Measurements from ENCODE around the gene LAMP2.

Gene LAMP2

DNA sequence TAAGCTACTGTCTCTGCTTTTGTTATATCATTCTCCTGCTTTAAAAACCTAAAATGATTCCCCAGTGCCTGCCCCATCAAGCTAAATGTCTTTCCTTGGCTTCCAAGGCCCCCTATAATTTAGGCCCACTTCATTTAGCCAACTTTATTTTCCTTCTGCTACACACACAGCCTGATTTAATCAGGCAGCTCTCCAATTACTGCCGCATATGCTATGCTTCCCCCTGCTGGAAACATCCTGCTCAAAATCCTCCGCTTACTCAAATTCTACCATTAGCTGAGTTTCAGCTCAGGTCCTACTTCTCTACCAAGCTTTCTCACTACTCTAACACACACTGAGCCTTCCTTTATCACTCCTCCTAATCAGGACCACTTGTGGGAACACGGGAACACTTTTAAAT lies 17.0 kb downstream of the LAMP2 start:
- H3K9me3 ChIP-seq (ENCODE audit: control insufficient read depth, low read length): no peaks in the 10 kb centered on the region
- H3K36me3 ChIP-seq (ENCODE audit: control insufficient read depth, insufficient read depth, low read length): no peaks in the 10 kb centered on the region
- no peak overlapping the region for H3K9ac ChIP-seq (ENCODE audit: low read length)
- no peaks in the 10 kb centered on the region for H3K27me3 ChIP-seq (ENCODE audit: control insufficient read depth, insufficient read depth, low read length)
- H3K4me1 ChIP-seq (ENCODE audit: control insufficient read depth, insufficient read depth, low read length): peaks cover under 1% of the 10 kb centered on the region
- no peak overlapping the region for H3K4me3 ChIP-seq (ENCODE audit: low read length)

GRCh38 chrX:120450163-120450562 lies 18.9 kb downstream of the LAMP2 start:
- H3K4me3 ChIP-seq (ENCODE audit: low read length): no peak overlapping the region
- no peaks in the 10 kb centered on the region for H3K4me1 ChIP-seq (ENCODE audit: control insufficient read depth, insufficient read depth, low read length)
- H3K27me3 ChIP-seq (ENCODE audit: control insufficient read depth, insufficient read depth, low read length): no peaks in the 10 kb centered on the region
- H3K9ac ChIP-seq (ENCODE audit: low read length): no peak overlapping the region
- no peaks in the 10 kb centered on the region for H3K36me3 ChIP-seq (ENCODE audit: control insufficient read depth, insufficient read depth, low read length)
- H3K9me3 ChIP-seq (ENCODE audit: control insufficient read depth, low read length): no peaks in the 10 kb centered on the region

DNA sequence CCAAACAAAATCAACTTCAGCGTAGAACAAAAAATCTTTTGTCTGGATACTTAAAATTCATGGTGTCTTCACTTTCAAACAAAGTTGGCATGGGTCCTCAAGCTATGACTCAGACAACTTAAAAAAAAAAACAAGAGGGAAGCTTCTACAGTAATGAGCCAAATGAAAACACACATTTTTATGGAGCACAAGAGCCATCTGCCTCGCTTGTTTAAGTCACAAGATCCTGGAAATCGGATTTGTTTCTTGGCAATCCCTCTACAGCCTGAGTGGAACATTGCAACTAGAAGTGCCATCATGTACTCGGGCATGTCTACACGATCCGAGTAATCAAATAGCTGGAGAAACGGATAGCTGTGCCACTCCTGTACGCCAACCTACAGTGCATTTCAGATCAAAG lies 22.6 kb downstream of the LAMP2 start:
- Histone ChIP-seq H3K27me3 (ENCODE audit: control insufficient read depth, insufficient read depth, low read length) (no peaks in the 10 kb centered on the region), H3K4me3 (ENCODE audit: low read length) (no peak overlapping the region), H3K4me1 (ENCODE audit: control insufficient read depth, insufficient read depth, low read length) (no peaks in the 10 kb centered on the region), H3K9me3 (ENCODE audit: control insufficient read depth, low read length) (no peaks in the 10 kb centered on the region), H3K9ac (ENCODE audit: low read length) (no peak overlapping the region), H3K36me3 (ENCODE audit: control insufficient read depth, insufficient read depth, low read length) (no peaks in the 10 kb centered on the region)

DNA sequence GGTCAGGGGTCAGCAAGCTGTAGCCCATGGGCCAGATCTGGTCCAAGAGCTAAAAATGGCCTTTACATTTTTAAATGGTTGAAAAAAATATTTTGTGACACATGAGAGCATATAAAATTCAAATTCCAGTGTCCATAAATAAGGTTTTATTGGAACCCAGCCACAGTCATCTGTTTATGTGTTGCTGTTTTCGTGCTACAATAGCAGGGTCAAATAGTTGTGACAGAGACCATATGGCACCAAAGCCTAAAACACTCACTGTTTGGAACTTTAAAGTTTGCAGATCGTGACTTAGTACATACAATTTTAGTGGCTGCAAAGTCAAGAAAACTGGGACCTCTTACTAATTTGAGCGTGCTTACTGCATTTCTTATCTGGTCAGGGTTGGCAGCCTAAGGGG lies 29.2 kb downstream of the LAMP2 start:
- H3K9me3 ChIP-seq (ENCODE audit: control insufficient read depth, low read length): no peaks in the 10 kb centered on the region
- H3K36me3 ChIP-seq (ENCODE audit: control insufficient read depth, insufficient read depth, low read length): no peaks in the 10 kb centered on the region
- H3K4me1 ChIP-seq (ENCODE audit: control insufficient read depth, insufficient read depth, low read length): no peaks in the 10 kb centered on the region
- H3K27me3 ChIP-seq (ENCODE audit: control insufficient read depth, insufficient read depth, low read length): no peaks in the 10 kb centered on the region
- no peak overlapping the region for H3K9ac ChIP-seq (ENCODE audit: low read length)
- no peak overlapping the region for H3K4me3 ChIP-seq (ENCODE audit: low read length)

GRCh38 chrX:120429776-120430540 lies 39.1 kb downstream of the LAMP2 start:
- Histone ChIP-seq H3K27me3 (ENCODE audit: control insufficient read depth, insufficient read depth, low read length) (no peaks in the 10 kb centered on the region), H3K4me3 (ENCODE audit: low read length) (no peak overlapping the region), H3K9ac (ENCODE audit: low read length) (no peak overlapping the region), H3K36me3 (ENCODE audit: control insufficient read depth, insufficient read depth, low read length) (no peaks in the 10 kb centered on the region), H3K4me1 (ENCODE audit: control insufficient read depth, insufficient read depth, low read length) (no peaks in the 10 kb centered on the region), H3K9me3 (ENCODE audit: control insufficient read depth, low read length) (no peaks in the 10 kb centered on the region)

DNA sequence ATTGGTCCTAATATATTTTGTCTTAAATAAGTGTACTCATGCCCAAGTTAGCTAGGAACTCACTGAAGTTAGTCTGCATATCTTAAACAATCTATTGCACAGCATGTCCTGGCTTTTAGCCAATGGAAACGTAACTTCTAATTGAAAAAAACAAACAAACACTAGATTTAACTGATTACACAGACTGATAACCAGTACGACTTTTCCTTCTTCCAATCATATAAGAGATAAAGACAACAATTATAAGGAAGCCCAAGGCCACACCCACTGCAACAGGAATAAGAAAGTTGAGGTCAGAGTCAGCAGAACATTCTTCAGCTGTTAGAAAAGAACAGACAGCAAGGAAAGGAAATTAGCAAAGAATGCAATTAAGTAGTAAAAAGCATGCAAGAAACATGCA lies 40.8 kb downstream of the LAMP2 start:
- H3K4me1 ChIP-seq (ENCODE audit: control insufficient read depth, insufficient read depth, low read length): no peaks in the 10 kb centered on the region
- H3K9me3 ChIP-seq (ENCODE audit: control insufficient read depth, low read length): no peaks in the 10 kb centered on the region
- H3K9ac ChIP-seq (ENCODE audit: low read length): no peak overlapping the region
- H3K4me3 ChIP-seq (ENCODE audit: low read length): no peak overlapping the region
- no peaks in the 10 kb centered on the region for H3K27me3 ChIP-seq (ENCODE audit: control insufficient read depth, insufficient read depth, low read length)
- no peaks in the 10 kb centered on the region for H3K36me3 ChIP-seq (ENCODE audit: control insufficient read depth, insufficient read depth, low read length)

GRCh38 chrX:120426599-120426998 lies 42.5 kb downstream of the LAMP2 start:
- Histone ChIP-seq H3K4me1 (ENCODE audit: control insufficient read depth, insufficient read depth, low read length) (no peaks in the 10 kb centered on the region), H3K4me3 (ENCODE audit: low read length) (no peak overlapping the region), H3K9me3 (ENCODE audit: control insufficient read depth, low read length) (no peaks in the 10 kb centered on the region), H3K36me3 (ENCODE audit: control insufficient read depth, insufficient read depth, low read length) (no peaks in the 10 kb centered on the region), H3K27me3 (ENCODE audit: control insufficient read depth, insufficient read depth, low read length) (no peaks in the 10 kb centered on the region), H3K9ac (ENCODE audit: low read length) (no peak overlapping the region)

DNA sequence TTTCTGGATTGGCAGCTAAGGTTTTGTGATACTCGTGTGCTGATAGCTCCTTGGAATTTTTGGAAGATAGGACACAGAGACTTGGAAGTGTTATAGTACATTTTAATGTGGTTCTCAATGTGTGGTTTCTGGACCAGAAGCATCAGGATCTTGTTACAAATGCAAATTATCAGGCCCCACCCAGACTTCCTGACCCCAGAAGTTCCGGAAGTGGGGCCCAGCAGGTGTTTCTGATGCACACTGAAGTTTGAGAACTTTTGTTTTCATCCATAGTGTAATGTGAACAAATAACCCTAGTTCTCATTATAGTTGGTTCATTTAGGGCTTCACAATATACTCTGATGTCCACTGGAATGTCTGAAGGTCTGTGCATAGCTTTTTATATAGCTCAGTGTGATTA lies 49.6 kb downstream of the LAMP2 start:
- no peaks in the 10 kb centered on the region for H3K4me1 ChIP-seq (ENCODE audit: control insufficient read depth, insufficient read depth, low read length)
- H3K27me3 ChIP-seq (ENCODE audit: control insufficient read depth, insufficient read depth, low read length): no peaks in the 10 kb centered on the region
- no peaks in the 10 kb centered on the region for H3K36me3 ChIP-seq (ENCODE audit: control insufficient read depth, insufficient read depth, low read length)
- no peak overlapping the region for H3K4me3 ChIP-seq (ENCODE audit: low read length)
- H3K9ac ChIP-seq (ENCODE audit: low read length): no peak overlapping the region
- H3K9me3 ChIP-seq (ENCODE audit: control insufficient read depth, low read length): no peaks in the 10 kb centered on the region

DNA sequence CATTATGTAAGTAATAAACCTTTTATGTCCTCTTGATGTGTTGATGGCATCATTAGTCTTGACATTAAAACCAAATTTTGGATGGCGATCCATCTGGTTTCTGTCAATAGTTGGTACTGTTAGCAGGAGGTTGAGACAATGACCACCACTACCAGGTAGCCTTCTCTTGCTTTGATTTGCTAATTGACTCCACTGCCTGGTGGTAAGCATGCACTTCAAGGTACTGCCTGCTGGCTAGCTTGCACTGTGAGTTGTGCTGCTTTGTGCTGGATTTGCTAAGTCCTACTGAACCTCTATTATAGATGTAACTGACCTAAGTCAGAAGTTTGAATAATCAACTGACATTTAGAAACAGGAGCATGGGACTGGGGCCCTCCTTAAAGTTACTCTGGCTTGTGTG lies 60.9 kb downstream of the LAMP2 start:
- H3K27me3 ChIP-seq (ENCODE audit: control insufficient read depth, insufficient read depth, low read length): no peaks in the 10 kb centered on the region
- no peak overlapping the region for H3K4me3 ChIP-seq (ENCODE audit: low read length)
- H3K4me1 ChIP-seq (ENCODE audit: control insufficient read depth, insufficient read depth, low read length): no peaks in the 10 kb centered on the region
- no peaks in the 10 kb centered on the region for H3K36me3 ChIP-seq (ENCODE audit: control insufficient read depth, insufficient read depth, low read length)
- no peaks in the 10 kb centered on the region for H3K9me3 ChIP-seq (ENCODE audit: control insufficient read depth, low read length)
- H3K9ac ChIP-seq (ENCODE audit: low read length): no peak overlapping the region

DNA sequence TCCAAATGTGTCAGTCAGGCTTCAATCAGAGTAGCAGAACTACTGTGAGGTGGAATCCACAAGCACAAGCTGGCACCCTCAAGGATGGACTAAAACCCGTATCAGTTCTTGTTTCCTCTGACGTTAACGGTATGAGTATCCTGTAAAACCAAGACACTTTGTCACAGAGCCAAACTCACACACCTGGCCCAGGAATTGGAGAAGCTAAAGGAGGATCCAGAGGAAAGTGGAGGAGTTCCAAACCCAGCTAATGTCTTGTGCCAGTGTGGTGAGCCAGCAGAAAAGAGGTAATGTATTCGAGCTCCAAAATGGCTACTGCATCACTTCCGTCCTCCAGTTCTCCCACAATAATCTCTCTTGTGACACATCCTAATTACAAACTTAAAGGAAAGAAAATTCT lies 62.5 kb downstream of the LAMP2 start:
- Histone ChIP-seq H3K9ac (ENCODE audit: low read length) (no peak overlapping the region), H3K9me3 (ENCODE audit: control insufficient read depth, low read length) (no peaks in the 10 kb centered on the region), H3K27me3 (ENCODE audit: control insufficient read depth, insufficient read depth, low read length) (no peaks in the 10 kb centered on the region), H3K36me3 (ENCODE audit: control insufficient read depth, insufficient read depth, low read length) (no peaks in the 10 kb centered on the region), H3K4me1 (ENCODE audit: control insufficient read depth, insufficient read depth, low read length) (no peaks in the 10 kb centered on the region), H3K4me3 (ENCODE audit: low read length) (no peak overlapping the region)

DNA sequence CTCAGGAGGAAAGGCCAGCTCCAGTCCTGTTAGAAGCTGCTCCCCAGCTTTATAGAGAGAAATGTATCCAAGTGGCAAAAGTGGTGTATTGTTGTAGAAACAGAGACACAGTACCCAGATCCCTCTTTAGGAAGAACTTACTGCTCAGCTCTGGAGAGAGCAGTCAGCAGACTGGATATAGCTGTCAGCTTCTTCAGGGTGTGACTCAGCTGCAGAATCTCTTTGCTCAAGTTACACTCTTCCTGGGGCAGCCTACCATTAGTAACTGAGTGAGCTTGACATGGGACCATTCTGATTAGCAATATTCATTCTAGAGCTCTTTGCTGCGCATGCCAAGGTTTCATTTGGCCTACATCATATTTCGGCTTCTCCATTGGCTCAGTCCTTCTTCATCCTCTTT lies 66.7 kb downstream of the LAMP2 start:
- Histone ChIP-seq H3K9me3 (ENCODE audit: control insufficient read depth, low read length) (no peaks in the 10 kb centered on the region), H3K9ac (ENCODE audit: low read length) (no peak overlapping the region), H3K4me3 (ENCODE audit: low read length) (no peak overlapping the region), H3K27me3 (ENCODE audit: control insufficient read depth, insufficient read depth, low read length) (no peaks in the 10 kb centered on the region), H3K36me3 (ENCODE audit: control insufficient read depth, insufficient read depth, low read length) (no peaks in the 10 kb centered on the region), H3K4me1 (ENCODE audit: control insufficient read depth, insufficient read depth, low read length) (no peaks in the 10 kb centered on the region)

DNA sequence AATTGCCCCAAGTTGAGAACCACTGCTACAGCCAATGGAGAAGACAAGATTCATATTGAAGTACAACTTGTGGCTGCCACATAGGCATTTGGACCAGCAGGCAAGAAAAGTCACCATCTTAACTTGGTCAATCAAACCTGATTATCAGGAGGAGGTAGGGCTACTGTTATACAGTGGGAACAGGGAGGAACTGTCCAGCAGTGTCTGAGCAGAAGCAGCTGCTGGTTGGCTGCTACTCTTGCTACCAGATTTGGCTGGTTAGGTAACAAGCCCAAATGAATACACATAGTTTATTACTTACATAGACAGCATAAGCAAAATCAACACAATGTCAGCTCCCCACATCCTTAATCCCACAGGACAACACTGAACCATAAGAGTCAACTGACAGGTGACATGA lies 67.8 kb downstream of the LAMP2 start:
- H3K4me3 ChIP-seq (ENCODE audit: low read length): no peak overlapping the region
- no peaks in the 10 kb centered on the region for H3K27me3 ChIP-seq (ENCODE audit: control insufficient read depth, insufficient read depth, low read length)
- no peak overlapping the region for H3K9ac ChIP-seq (ENCODE audit: low read length)
- H3K9me3 ChIP-seq (ENCODE audit: control insufficient read depth, low read length): no peaks in the 10 kb centered on the region
- H3K36me3 ChIP-seq (ENCODE audit: control insufficient read depth, insufficient read depth, low read length): no peaks in the 10 kb centered on the region
- no peaks in the 10 kb centered on the region for H3K4me1 ChIP-seq (ENCODE audit: control insufficient read depth, insufficient read depth, low read length)

GRCh38 chrX:120380699-120381098 lies 88.4 kb downstream of the LAMP2 start:
- Histone ChIP-seq H3K9ac (ENCODE audit: low read length) (no peak overlapping the region), H3K36me3 (ENCODE audit: control insufficient read depth, insufficient read depth, low read length) (no peaks in the 10 kb centered on the region), H3K27me3 (ENCODE audit: control insufficient read depth, insufficient read depth, low read length) (no peaks in the 10 kb centered on the region), H3K4me1 (ENCODE audit: control insufficient read depth, insufficient read depth, low read length) (no peaks in the 10 kb centered on the region), H3K4me3 (ENCODE audit: low read length) (no peak overlapping the region), H3K9me3 (ENCODE audit: control insufficient read depth, low read length) (no peaks in the 10 kb centered on the region)

Data from mucosa of stomach (tissue), 1 donor.